Measurements from ENCODE around the gene ARSI. TPM values are rescaled to one million over a fixed set of nuclear protein-coding genes. Genes with fewer than 3 reads are reported as not detected.

Gene ARSI
- total and polyA plus RNA-seq, 2 donors (not counting 3 experiments of a cell fraction or from before 2014, with no cell fraction given): 0.17 to 0.20 TPM

DNA sequence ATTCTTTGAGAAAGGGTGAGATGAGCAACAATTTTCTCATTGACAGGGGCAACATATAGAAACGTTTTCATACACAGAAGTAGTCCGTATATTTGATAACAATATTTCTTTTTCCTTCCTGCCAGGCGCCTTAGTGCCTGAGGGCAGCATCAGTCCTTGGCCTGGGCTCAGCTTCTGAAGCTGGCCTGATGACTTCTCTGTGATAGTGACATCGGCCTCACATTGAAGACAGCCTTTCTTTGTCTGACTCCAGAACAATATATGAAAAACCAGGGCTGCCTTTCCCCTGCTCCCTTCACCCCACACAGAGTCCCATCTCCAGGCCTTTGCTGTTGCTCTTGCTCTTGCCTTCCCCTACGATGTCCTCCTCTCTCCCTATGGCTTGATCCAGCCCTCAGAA lies 30.7 kb upstream of the ARSI start:
- dilution Hi-C loops (cut with MboI; ENCODE audit: extremely low pct_ligation_motif_present, low sequenced_read_pairs) (no loop called here), intact Hi-C loops (cut with micrococcal nuclease) (no loop called here)
- Histone ChIP-seq H3K4me2 (ENCODE audit: insufficient read depth, low read length) (no peak overlapping the region), H3K9ac (replicated peaks; ENCODE audit: extremely low read depth, insufficient read depth, low read length) (no peak overlapping the region), H3K27ac (ENCODE audit: insufficient read depth, low read depth, low read length) (no peak overlapping the region), H4K20me1 (replicated peaks; ENCODE audit: control insufficient read depth, extremely low read depth, insufficient read depth, low read length) (no peaks in the 10 kb centered on the region), H3K36me3 (ENCODE audit: control insufficient read depth in 2 of 2, extremely low read depth in 1 of 2, insufficient read depth in 2 of 2, low read length in 2 of 2) (no peaks in the 10 kb centered on the region), H3K27me3 (ENCODE audit: control insufficient read depth in 2 of 2, insufficient read depth in 2 of 2, low read length in 2 of 2) (peaks cover 2% of the 10 kb centered on the region in 2 experiments), H2AFZ (ENCODE audit: low read depth, low read length) (no peak overlapping the region), H3K79me2 (ENCODE audit: control insufficient read depth, insufficient read depth, low read length) (no peaks in the 10 kb centered on the region), H3K9me3 (replicated peaks; ENCODE audit: control insufficient read depth, insufficient read depth, low read length) (no peaks in the 10 kb centered on the region), H3K9me1 (replicated peaks; ENCODE audit: control insufficient read depth, extremely low read depth, insufficient read depth, low read length) (no peaks in the 10 kb centered on the region), H3K4me1 (ENCODE audit: control insufficient read depth, extremely low read depth, insufficient read depth, low read length) (no peaks in the 10 kb centered on the region), H3K4me3 (replicated peaks in 1 of 3; ENCODE audit: insufficient read depth in 1 of 3, low read depth in 1 of 3, low read length in 3 of 3) (no peak overlapping the region)
- CTCF ChIA-PET: no interaction called here
- DNase-seq (ENCODE audit: low read depth, low spot score): no peak
- no peak for FAIRE-seq
- TF ChIP-seq POLR2AphosphoS5 (IDR thresholded peaks at IDR 0.05; ENCODE audit: insufficient read depth, low read depth, low read length): no peak
- no peak for TF ChIP-seq JUN (IDR thresholded peaks at IDR 0.05; ENCODE audit: borderline replicate concordance, insufficient read depth, insufficient read length, low read depth)
- no peak for TF ChIP-seq EZH2 (IDR thresholded peaks at IDR 0.05; ENCODE audit: borderline replicate concordance, low read depth, low read length, severe bottlenecking)
- TF ChIP-seq POLR2A (IDR thresholded peaks at IDR 0.05; ENCODE audit: low read depth, low read length): no peak
- no peak for TF ChIP-seq MAX (IDR thresholded peaks at IDR 0.05; ENCODE audit: insufficient read depth, insufficient read length)
- TF ChIP-seq MYC (IDR thresholded peaks at IDR 0.05; ENCODE audit: low read depth, low read length): no peak
- TF ChIP-seq GATA2 (IDR thresholded peaks at IDR 0.05; ENCODE audit: insufficient read depth, insufficient read length, low read depth, low read length): no peak
- no peak for TF ChIP-seq CTCF (IDR thresholded peaks at IDR 0.05; ENCODE audit: extremely low read depth in 1 of 2, insufficient read depth in 1 of 2, low read depth in 1 of 2, low read length in 2 of 2)
- no peak for TF ChIP-seq FOS (IDR thresholded peaks at IDR 0.05; ENCODE audit: borderline replicate concordance, insufficient read depth, low read length)
- no TSS peak for BruUV-seq (replicated peaks)
- POLR2A ChIA-PET: no interaction called here

Measured in endothelial cell of umbilical vein (primary cell).